GM21390 (cell line): ENCODE data around the gene ACSF3.
"Not testable (repeated sequence)": the region's sequence is repeated elsewhere in the genome, so short reads cannot be mapped to it uniquely, and the experiment has no call there.

Experiments used
- ATAC-seq: cut with Tn5 transposase; IDR thresholded peaks from one replicate; pipeline ENCODE4 v1.9.1; 2021; ENCODE audit not compliant: unreplicated experiment

The ACSF3 gene

GRCh38 chr16:89172171-89172527 is 78.5 kb downstream of the ACSF3 start:
- ATAC-seq = no peak

GRCh38 chr16:89172528-89173173 is 79.0 kb downstream of the ACSF3 start:
- ATAC-seq = no peak

GRCh38 chr16:89173174-89173921 is 79.7 kb downstream of the ACSF3 start:
- ATAC-seq = no peak

- no peak for ATAC-seq
Observed at GRCh38 chr16:89174055-89174827, 80.6 kb downstream of the ACSF3 start.

- ATAC-seq = no peak
Observed at GRCh38 chr16:89174877-89175276, 81.2 kb downstream of the ACSF3 start.

GRCh38 chr16:89175280-89176146 is 81.9 kb downstream of the ACSF3 start:
- no peak for ATAC-seq

- no peak for ATAC-seq
Observed at GRCh38 chr16:89176147-89176690, 82.6 kb downstream of the ACSF3 start.

- ATAC-seq = no peak
Observed at GRCh38 chr16:89176717-89177116, 83.1 kb downstream of the ACSF3 start.

- no peak for ATAC-seq
Observed at GRCh38 chr16:89177501-89177900, 83.8 kb downstream of the ACSF3 start.

GRCh38 chr16:89178453-89179147 is 84.9 kb downstream of the ACSF3 start:
- ATAC-seq = no peak

- ATAC-seq = no peak
Observed at GRCh38 chr16:89179148-89179484, 85.5 kb downstream of the ACSF3 start.

GRCh38 chr16:89179656-89180315 is 86.1 kb downstream of the ACSF3 start:
- no peak for ATAC-seq

GRCh38 chr16:89183463-89183862 is 89.8 kb downstream of the ACSF3 start:
- ATAC-seq = no peak

GRCh38 chr16:89183975-89184676 is 90.5 kb downstream of the ACSF3 start:
- ATAC-seq = no peak

- ATAC-seq = no peak
Observed at GRCh38 chr16:89184677-89184932, 91.0 kb downstream of the ACSF3 start.

- no peak for ATAC-seq
Observed at GRCh38 chr16:89184933-89185794, 91.5 kb downstream of the ACSF3 start.

- not testable (repeated sequence) for ATAC-seq
Observed at GRCh38 chr16:89185887-89186592, 92.4 kb downstream of the ACSF3 start.

GRCh38 chr16:89186593-89187031 is 93.0 kb downstream of the ACSF3 start:
- ATAC-seq = not testable (repeated sequence)
